NCI-H446 treated with DMSO at 0.1 percent for 48 hours (cell line): ENCODE measurements around the gene NTNG2.
"Not testable (repeated sequence)": the region's sequence is repeated elsewhere in the genome, so short reads cannot be mapped to it uniquely, and the experiment has no call there.

ENCODE experiments used
- DNase-seq: peaks from one replicate; lab custom pipeline; 2025; lab: John Stamatoyannopoulos, UW

NTNG2 gene

GRCh38 chr9:132161743-132162184 lies at the start of gene NTNG2:
Gene NTNG2, plus strand, starts transcription at chr9:132162058. Its CDS starts 4,774 bp downstream, at chr9:132166832.
- DNase-seq, result no peak

DNA sequence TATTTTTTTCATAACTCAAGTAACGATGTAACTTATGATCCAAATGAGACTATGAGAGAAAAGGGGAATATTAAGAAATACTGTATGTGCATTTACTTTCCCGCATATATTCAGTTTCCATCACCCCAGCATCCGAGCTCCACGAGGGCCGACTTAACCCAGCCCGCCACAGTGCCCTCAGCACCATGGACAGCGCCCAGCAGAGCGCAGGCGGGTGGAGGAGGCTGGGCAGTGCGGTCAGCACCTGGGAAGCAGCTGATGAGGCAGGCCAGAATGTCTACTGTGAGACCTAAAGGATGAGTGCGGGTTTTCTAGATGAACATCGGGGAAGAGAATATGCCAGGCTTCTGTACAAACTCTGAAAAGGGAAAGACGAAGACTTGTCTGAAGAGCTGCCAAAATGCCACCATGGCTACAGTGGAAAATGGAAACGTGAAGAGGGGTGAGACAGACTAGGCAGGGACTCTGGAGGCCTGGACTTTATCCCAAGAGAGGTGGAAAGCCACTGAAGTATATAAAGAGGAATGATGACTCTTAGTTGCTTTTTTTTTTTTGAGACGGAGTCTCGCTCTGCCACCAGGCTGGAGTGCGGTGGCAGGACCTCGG lies 47.7 kb upstream of the NTNG2 start:
- DNase-seq, result no peak

- DNase-seq, result no peak
Measured at GRCh38 chr9:132116583-132116982, 45.3 kb upstream of the NTNG2 start.

- no peak for DNase-seq
Measured at GRCh38 chr9:132117694-132118093, 44.2 kb upstream of the NTNG2 start.

- DNase-seq, result no peak
Measured at GRCh38 chr9:132121021-132121420, 40.8 kb upstream of the NTNG2 start.

- DNase-seq, result no peak
Measured at GRCh38 chr9:132124800-132125199, 37.1 kb upstream of the NTNG2 start.

DNA sequence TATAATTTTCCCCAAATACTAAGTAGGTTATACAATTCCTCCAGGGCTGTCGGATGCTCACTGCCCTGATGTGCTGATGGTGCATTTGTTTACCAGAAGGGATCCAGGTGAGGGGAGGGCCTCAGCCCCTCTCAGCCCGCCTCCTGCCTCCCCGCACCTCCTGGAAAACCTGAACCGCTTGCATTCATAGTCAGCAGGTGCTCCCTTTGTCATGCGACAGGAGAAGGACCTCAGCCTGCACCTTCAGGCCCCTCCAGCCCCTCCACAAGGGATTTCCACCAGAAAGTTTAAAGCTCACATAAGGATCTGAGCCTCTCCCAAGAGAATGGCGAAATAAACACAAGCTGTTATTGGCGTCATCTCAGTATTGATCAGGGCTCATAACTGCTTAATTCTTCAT lies 36.5 kb upstream of the NTNG2 start:
- no peak for DNase-seq

GRCh38 chr9:132125944-132126679 lies 35.7 kb upstream of the NTNG2 start:
- DNase-seq, result no peak

- DNase-seq, result no peak
Measured at GRCh38 chr9:132126680-132127236, 35.1 kb upstream of the NTNG2 start.

DNA sequence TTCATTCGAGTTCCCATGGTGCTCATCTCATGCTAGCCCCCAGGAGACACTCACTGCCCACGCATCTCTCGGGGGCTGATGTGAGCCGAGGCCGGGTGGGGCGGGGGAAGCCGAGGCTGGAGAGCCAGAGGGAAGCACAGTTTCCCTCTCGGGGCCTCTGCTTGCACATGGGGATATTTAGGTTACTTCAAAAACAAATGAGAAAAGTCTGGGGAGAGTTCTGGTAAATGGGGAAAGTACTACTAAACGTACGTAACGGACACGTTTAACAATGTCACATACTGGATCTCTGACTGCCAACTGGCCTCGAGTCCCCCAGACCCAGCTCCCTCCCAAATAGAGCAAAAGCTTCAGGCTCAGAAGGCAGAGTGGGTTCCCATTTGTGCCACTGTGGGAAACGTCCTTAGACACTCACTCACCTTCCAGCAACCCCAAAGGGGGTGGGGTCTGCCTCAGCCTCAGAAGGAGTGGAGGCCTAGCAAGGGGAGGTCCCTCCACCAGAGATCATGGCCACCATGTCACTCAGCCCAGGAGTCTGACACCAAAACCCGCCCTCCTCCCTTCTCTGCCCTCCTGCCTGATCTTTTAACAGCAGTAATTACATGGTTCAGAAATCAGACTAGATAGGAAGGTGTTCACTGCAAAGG lies 33.8 kb upstream of the NTNG2 start:
- DNase-seq, result no peak

DNA sequence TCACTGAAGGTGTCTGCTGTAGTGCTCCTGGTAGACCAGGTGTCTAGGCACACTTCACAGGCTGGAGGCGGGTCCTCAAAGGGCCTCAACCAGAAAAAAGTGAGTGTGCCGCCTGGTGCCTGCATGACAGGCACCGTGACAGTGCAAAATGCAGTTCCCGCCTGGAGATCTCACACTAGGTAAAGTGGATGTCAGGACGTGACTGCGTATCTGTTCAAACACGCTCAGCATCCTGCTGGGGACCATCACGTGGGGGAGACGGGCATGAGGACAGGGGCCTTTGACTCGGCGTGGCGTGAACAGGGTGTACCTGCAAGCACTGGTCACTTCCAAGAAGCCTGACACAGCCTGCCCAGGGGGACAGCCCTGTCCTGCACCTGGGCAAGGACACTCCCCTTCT lies 32.3 kb upstream of the NTNG2 start:
- no peak for DNase-seq

DNA sequence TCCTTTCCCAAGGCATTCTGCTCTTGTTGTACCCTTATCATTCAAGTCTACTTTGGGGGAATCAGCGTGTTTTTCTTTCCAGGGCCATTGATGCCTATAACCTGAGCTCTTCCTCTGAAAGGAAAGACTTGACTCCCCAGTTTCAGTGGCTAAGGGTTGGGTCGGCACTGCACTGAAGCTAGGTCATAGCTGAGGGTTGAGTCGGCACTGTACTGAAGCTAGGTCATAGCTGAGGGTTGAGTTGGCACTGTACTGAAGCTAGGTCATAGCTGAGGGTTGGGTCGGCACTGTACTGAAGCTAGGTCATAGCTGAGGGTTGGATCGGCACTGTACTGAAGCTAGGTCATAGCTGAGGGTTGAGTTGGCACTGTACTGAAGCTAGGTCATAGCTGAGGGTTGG lies 27.8 kb upstream of the NTNG2 start:
- not testable (repeated sequence) for DNase-seq

DNA sequence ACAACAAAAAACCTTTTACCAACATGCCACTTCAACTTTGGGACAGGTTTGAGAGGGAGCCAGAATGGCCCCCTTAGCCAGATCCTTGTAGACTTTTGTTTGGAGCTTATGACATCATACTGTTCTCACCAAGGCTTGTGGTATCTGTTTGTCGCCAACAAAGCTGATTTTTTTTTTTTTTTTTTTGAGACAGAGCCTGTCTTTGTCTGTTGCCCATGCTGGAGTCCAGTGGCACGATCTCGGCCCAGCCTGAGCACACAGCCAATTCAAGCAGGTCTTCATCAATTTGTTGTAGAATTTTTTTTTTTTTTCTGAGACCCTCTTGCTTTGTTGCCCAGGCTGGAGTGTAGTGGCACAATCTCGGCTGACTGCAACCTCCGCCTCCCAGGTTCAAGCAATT lies 26.4 kb upstream of the NTNG2 start:
- no peak for DNase-seq

- no peak for DNase-seq
Measured at GRCh38 chr9:132136151-132136780, 25.6 kb upstream of the NTNG2 start.

- DNase-seq, result no peak
Measured at GRCh38 chr9:132141344-132141947, 20.4 kb upstream of the NTNG2 start.

- DNase-seq, result no peak
Measured at GRCh38 chr9:132141948-132142594, 19.8 kb upstream of the NTNG2 start.

DNA sequence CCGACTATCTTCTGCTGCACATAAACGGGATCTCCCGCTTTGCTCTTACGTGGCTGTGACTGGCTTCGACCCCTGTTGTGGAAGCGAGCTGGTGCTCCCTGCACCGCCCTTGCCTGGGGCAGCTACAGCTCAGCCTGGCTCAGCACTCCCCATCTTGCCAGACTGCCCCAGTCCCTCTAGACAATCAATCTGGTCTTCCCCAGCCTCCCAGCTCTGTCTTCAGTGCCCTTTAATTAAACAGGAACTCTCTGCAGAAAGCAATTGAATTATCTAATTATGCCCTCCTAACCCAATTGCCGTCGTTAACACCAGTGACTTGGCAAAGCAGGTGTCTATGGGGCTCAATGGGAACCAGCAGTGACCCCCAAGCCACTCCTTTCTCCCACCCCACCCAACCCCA lies 18.9 kb upstream of the NTNG2 start:
- DNase-seq, result no peak

- DNase-seq, result no peak
Measured at GRCh38 chr9:132143359-132143758, 18.5 kb upstream of the NTNG2 start.

GRCh38 chr9:132144708-132145365 lies 17.0 kb upstream of the NTNG2 start:
- DNase-seq, result no peak

GRCh38 chr9:132146039-132146438 lies 15.8 kb upstream of the NTNG2 start:
- DNase-seq, result no peak

- no peak for DNase-seq
Measured at GRCh38 chr9:132146575-132146974, 15.3 kb upstream of the NTNG2 start.
